ENCODE measurements around the gene LASP1NB.

DNA sequence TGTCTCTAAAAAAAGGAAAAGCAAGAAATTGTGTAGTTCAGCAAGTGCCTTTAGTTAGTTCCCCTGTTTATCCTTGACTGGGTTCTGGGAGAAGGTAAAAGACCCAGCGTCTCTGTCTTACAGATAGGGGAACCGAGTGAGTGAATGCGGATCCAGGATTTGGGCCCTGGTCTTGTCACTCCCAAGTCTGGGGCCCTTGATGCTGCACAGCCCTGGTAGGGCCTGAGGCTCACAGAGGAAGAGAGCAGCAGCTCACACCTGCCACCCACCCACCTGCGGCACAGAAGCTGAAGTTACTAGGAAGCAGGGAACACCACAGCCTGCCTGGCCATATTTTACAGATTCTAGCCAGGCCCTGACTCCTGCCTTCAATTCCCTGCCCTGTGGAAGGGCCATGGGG lies 33.3 kb upstream of the LASP1NB start:
- TF ChIP-seq EZH2 (IDR thresholded peaks at IDR 0.05; ENCODE audit: insufficient read depth, poor library complexity, severe bottlenecking) (no peak), EZH2phosphoT487 (IDR thresholded peaks at IDR 0.05; ENCODE audit: insufficient read depth, low read depth) (no peak)
